ENCODE data around the gene NEK6. TPM values are rescaled to one million over a fixed set of nuclear protein-coding genes. Genes with fewer than 3 reads are reported as not detected.

The NEK6 gene
- total RNA-seq, 1 experiment from 2014 or later, result 33.3 TPM

- no peak for DNase-seq (ENCODE audit: low spot score)
These were observed 84.6 kb downstream of the NEK6 start for GRCh38 chr9:124342402-124342775.

- peak; percentile 91 for DNase-seq (ENCODE audit: low spot score)
These were observed 85.2 kb downstream of the NEK6 start for GRCh38 chr9:124342776-124343485.

GRCh38 chr9:124343533-124344290 is 86.0 kb downstream of the NEK6 start:
- no peak for DNase-seq (ENCODE audit: low spot score)

GRCh38 chr9:124344291-124345050 is 86.7 kb downstream of the NEK6 start:
- no peak for DNase-seq (ENCODE audit: low spot score)

- no peak for DNase-seq (ENCODE audit: low spot score)
These were observed 87.3 kb downstream of the NEK6 start for GRCh38 chr9:124345063-124345462.

GRCh38 chr9:124345751-124346281 is 88.1 kb downstream of the NEK6 start:
- no peak for DNase-seq (ENCODE audit: low spot score)

- no peak for DNase-seq (ENCODE audit: low spot score)
These were observed 88.8 kb downstream of the NEK6 start for GRCh38 chr9:124346347-124347163.

GRCh38 chr9:124347206-124347967 is 89.6 kb downstream of the NEK6 start:
- DNase-seq (ENCODE audit: low spot score), result no peak

GRCh38 chr9:124347968-124348358 is 90.2 kb downstream of the NEK6 start:
- no peak for DNase-seq (ENCODE audit: low spot score)

- no peak for DNase-seq (ENCODE audit: low spot score)
These were observed 90.6 kb downstream of the NEK6 start for GRCh38 chr9:124348363-124348762.

- no peak for DNase-seq (ENCODE audit: low spot score)
These were observed 91.1 kb downstream of the NEK6 start for GRCh38 chr9:124348831-124349230.

GRCh38 chr9:124349267-124349666 is 91.5 kb downstream of the NEK6 start:
- DNase-seq (ENCODE audit: low spot score), result no peak

- DNase-seq (ENCODE audit: low spot score), result no peak
These were observed 92.1 kb downstream of the NEK6 start for GRCh38 chr9:124349675-124350493.

- no peak for DNase-seq (ENCODE audit: low spot score)
These were observed 92.9 kb downstream of the NEK6 start for GRCh38 chr9:124350494-124351263.

- DNase-seq (ENCODE audit: low spot score), result no peak
These were observed 94.1 kb downstream of the NEK6 start for GRCh38 chr9:124351672-124352468.

GRCh38 chr9:124352616-124353015 is 94.9 kb downstream of the NEK6 start:
- DNase-seq (ENCODE audit: low spot score), result no peak

- no peak for DNase-seq (ENCODE audit: low spot score)
These were observed 95.5 kb downstream of the NEK6 start for GRCh38 chr9:124353166-124353768.

- DNase-seq (ENCODE audit: low spot score), result no peak
These were observed 96.1 kb downstream of the NEK6 start for GRCh38 chr9:124353811-124354274.

Measured in A172 (cell line).